Left colon (tissue), 2 donors: Measurements from ENCODE around the gene SERPIND1. TPM values are rescaled to one million over a fixed set of nuclear protein-coding genes. Genes with fewer than 3 reads are reported as not detected.
"Not testable (repeated sequence)": the region's sequence is repeated elsewhere in the genome, so short reads cannot be mapped to it uniquely, and the experiment has no call there.

Experiments used
- ATAC-seq: fragments of 200-7000 bp; cut with Tn5 transposase; one replicate; pipeline ENCODE4 v1.9.1; 2020; ENCODE audit warnings: mild to moderate bottlenecking, moderate library complexity
- DNase-seq, 2 donors: peaks; one replicate each; pipeline ENCODE4 v3.0.0-alpha.2; 2020
- intact Hi-C, 2 donors: fragments of 100-400 bp; cut with DNase I in 1 of 2; cut with micrococcal nuclease in 1 of 2; formaldehyde crosslinking; loops; one replicate each; pipeline versions ENCODE4 v1.11.2 to v1.14.0; 2022; cut with DNase I, micrococcal nuclease
- total RNA-seq, 2 donors: library from RNA; stranded (reverse); fragmentation: NEBNext Ultra II Directional; extraction: Animal tissue kit (Norgen Biotek cat#: 25700); gene quantifications; one replicate each; pipeline ENCODE4 v1.2.1, GENCODE V29; 2021
- donor health status: DM: no; HTN: no; CAD: no.
- donor health status: DM: yes; HTN: yes; CAD: no.

The SERPIND1 gene
- total RNA-seq, 2 donors from 2014 or later = not detected

DNA sequence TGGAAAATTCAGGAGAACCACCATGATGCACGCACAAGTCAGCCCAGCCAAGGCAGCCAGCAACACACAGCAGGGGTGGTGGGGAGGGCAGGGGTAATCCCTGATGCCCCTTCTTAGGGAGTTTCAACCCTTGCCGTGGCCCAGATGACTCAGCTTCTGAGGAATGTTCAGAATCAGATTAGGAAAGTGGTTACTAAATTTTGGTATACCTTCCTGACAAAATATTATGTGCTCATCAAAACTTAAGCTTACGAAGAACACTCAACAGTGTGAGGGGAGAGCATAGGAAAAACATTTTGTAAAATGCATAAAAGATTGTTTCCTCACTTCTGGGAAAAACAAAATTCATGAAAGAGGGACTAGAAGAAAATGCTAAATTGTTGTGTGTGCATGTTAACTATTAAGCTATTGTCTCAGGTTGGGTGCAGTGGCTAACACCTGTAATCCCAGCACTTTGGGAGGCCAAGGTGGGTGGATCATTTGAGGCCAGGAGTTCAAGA, 32.1 kb downstream of the SERPIND1 start:
- intact Hi-C loops = no loop called here
- ATAC-seq (no peak), DNase-seq (no peak)

DNA sequence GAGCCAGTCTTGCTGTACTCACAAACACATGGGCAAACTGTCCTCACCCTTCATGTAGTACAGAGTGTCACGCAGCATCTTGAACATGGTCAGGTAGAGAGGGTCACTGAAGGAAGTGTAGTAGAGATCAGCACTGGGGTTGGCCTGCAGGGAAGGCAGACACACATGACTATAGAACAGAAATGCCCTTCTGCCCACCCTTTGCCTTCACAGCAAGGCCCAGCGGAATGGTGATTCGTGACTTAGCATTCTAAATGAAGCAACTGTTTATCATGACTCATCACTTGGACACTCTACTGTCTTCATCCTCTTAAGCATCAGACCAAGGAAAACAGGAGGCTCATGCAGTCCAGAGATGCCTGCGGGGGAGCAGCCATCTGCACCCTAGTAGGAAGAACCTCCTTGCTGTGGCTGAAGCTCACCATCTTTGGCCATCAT, 33.4 kb downstream of the SERPIND1 start:
- no peak for DNase-seq
- intact Hi-C loops = no loop called here
- ATAC-seq = no peak

DNA sequence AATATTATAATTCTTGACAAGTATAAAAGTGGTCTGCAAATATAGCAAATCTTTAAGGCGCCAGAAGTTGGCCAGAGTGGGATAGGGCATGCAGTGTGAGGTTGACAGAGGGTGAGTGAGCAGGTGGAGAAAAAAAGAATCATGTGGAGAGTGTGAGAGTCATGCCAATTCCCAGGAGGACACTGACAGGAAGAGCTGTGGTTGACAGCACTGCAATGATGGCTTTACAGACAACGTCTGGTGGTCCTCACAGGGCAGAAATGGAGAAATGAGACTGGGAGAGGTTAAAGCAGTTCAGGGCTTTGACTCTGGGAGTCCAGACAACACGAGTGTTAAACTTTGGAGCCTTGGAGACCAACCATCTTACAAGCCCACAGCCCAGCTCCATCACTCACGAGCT, 34.9 kb downstream of the SERPIND1 start:
- intact Hi-C loops = no loop called here
- DNase-seq (no peak), ATAC-seq (no peak)

DNA sequence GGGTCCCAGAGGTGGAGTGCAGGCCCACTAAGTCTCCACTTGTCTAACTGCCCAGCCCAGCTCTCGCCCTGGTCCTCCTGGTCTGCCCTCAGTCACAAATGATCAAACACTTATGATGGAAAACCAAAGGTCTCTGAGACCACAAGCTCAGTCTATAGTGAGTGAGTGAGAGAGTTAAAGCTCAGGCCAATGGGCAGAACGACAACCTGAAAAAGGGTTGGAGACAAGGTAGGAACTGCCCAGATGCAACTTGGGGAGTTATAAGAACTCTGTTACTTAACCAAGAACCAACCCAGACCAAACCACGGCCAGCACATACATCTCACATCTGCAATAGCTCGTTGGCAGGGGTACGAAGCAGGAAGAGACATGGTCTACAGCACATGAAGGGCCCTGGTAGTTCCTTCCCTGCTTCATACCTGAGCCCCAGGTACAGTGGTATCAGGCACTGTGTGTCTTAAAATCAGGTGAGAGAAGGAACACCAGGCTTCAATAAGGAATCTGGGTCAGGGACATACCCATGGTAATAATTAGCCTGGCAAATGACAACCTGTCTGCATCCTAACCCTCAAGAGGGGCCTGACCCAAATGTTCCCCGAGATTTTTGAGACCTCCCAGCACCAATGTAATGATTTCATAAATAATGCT, 35.7 kb downstream of the SERPIND1 start:
- intact Hi-C loops = no loop called here
- no peak for DNase-seq

DNA sequence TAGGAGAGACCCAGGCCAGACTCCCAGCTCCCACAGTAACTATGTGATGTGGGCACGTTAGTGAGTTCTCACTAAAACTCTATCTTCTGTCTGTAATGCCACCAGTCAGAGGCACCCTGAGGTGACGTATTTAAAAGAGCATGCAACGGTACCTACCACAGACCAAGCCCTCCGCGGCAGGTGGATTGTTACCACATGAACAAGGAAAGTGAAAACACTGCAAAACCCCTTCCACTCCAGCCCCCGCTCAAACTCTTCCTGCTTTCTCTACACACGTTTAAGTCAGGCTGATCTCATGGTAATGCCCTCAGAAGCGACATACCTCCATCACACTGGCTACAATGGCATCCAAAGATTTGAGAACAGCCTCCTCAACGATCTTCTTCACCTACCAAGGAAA, 36.7 kb downstream of the SERPIND1 start:
- no peak for ATAC-seq
- intact Hi-C loops = no loop called here
- DNase-seq = no peak

More for the DNA sequence above, 35.7 kb downstream of the SERPIND1 start:
- no peak for ATAC-seq

DNA sequence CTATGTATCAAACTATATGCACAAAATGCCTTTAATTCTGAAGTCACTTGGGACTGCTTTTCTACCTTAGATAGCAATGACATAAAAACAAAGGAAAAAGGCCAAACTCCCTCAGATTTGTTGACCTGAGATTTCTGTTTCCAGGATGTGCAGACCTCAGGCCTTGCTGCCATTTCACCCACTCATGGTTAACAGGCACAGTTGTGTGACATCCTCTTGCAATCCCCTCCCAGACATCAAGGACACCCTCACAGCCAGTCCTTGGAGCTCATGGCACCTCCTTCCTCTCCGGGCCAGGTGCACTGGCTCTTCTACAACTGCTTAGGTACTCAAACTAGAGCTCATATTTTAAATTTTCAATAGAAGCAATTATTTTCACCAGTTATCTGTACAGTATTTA, 37.3 kb downstream of the SERPIND1 start:
- intact Hi-C loops = no loop called here
- ATAC-seq (no peak), DNase-seq (no peak)

DNA sequence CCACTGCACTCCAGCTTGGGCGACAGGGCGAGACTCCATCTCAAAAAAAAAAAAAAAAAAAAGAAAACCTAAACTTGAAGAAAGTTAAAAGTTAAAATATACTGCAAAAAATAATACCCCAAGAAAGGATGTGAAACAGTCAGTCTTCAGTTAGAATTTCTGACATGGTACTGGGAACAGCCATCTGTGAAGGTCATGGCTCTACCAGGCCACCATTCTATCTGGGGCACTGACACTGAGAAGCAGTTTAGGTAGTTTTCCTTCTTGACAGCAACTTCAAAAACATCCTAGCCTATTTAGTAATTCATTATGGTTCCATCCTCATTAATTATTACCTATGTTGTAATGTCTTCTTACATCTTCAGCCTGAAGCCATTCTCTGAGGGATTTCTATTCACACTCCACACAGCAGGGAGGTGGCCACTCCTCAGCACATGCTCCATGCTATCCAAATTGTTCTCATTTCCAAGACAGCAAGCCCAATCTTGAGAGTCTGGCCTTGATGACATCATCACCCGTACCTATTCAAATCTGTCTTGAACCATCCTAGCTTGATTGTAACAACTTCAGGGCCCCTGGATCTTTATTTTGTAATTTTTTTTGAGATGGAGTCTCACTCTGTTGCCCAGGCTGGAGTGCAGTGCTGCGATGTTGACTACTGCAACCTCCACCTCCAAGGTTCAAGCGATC, 38.2 kb downstream of the SERPIND1 start:
- no peak for ATAC-seq
- DNase-seq = no peak
- intact Hi-C loops = no loop called here

DNA sequence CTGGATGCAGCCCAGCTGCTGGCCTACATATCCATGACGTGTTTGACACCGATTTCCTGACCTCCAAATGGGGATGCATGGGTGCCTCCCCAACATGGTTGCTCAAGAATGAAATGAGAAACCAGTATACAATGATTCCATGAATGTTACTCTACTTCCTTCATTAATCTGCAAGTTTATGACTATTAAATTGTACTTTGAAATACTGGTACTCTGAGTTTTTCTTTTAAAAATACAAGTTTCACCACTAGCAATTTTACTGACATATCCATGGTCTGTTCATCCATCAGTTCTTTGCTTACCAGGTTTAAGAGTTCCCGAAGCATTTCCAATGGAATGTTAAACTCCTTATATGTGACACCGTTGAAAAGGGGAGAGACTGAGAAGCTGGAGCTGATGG, 39.1 kb downstream of the SERPIND1 start:
- ATAC-seq = no peak
- intact Hi-C loops = no loop called here
- DNase-seq = no peak

DNA sequence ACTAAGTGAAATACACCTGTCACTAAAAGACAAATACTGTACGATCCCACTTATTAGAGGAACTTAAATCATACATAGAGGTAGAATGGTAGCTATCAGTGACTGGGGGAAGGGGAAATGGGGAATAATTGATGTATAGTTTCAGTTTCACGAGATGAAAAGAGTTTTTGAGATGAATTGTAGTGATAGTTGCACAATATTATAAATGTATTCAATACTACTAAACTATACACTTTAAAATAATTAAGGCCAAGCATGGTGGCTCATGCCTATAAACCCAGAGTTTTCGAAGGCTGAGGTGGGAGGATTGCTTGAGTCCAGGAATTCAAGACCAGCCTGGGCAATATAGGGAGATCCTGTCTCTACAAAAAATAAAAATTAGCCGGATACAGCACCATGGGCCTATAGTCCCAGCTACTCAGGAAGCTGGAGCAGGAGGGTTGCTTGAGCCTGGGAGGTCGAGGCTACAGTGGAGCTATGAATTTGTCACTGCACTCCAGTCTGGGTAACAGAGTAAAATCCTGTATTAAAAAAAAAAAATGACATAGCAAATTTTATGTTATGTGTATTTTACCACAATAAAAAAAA, 40.4 kb downstream of the SERPIND1 start:
- intact Hi-C loops = no loop called here
- no peak for DNase-seq
- ATAC-seq = no peak

DNA sequence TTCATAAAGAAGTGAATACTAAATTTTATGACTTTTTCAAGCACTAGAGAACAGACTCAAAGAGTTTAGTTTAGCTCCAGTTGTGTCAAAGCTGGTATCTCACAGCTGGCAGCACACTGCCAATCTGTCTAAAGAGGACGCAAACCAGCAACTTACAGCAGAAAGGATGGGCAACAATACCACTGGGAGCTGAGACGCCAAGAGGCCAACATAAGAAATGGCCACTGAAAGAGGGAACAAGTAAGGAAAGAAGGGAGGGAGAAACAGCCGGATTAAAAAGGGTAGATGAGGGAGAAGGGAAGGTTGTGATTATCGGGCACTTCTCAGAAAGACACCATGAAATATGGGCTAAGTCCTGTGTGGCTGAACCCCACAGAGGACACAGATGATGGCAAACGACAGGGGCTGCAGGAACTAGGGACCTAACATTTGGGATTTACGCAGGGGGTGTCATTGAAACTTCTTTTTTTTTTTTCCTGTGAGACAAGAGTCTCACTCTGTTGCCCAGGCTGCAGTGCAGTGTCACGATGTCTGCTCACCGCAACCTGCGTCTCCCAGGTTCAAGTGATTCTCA, 41.7 kb downstream of the SERPIND1 start:
- intact Hi-C loops = no loop called here
- no peak for DNase-seq
- no peak for ATAC-seq

DNA sequence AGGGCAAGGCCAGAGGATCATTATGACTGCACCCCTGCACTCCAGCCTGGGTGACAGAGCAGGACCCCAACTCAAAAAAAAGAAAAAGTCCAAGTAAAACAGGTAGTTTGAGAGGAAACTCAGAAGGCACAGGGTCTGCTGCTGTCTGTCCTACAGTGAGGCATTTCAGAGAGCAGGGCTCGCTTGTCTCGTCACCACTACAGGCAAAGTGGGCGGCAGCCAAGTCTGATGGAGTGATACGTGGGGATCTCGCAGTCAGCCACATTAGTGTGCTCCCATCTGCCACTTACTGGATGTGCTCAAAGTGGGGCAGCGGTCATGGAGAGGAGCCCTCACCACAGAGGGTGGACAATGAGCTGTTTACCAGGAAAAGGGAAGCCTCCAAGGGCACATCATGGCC, 42.6 kb downstream of the SERPIND1 start:
- ATAC-seq = no peak
- intact Hi-C loops = no loop called here
- DNase-seq = no peak

DNA sequence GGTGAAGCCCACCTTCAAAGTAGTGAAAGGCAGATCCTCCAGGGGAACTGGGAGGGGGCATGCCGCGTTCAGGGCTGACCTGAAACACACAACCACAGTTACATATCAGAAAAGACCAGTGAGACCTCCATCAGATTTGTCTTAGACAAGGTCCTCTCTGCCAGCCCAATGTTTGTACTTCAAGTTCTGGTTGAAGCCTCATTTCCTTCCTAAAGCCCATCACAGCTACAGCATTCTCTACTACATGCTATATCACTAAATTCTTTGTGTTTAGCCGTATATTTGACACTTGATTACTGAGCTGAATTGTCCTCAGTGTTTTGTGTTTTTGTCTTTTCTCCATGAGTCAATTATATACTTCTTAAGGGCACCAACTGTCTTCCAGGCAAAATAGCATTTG, 44.6 kb downstream of the SERPIND1 start:
- intact Hi-C loops = no loop called here
- no peak for ATAC-seq
- no peak for DNase-seq

DNA sequence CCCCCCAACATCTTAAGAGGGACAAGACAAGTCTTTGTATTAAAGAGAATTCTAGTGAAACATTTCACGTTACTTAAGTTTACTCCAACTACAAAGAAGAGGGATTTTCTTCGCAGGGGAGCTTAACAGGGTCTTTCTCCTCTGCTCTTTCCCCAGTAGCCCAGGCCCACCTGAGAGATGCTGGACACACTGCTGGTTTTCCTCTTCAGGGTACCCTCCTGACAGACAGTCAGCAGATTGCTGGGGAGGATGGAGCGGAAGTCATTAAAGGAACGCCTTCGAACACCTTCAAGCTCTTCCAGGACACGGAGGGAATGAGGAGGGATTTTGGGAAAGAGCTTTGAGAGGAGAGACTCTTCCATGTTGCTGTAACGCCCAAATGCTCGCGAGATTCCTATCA, 45.6 kb downstream of the SERPIND1 start:
- ATAC-seq (no peak), DNase-seq (no peak)
- intact Hi-C loops = no loop called here

DNA sequence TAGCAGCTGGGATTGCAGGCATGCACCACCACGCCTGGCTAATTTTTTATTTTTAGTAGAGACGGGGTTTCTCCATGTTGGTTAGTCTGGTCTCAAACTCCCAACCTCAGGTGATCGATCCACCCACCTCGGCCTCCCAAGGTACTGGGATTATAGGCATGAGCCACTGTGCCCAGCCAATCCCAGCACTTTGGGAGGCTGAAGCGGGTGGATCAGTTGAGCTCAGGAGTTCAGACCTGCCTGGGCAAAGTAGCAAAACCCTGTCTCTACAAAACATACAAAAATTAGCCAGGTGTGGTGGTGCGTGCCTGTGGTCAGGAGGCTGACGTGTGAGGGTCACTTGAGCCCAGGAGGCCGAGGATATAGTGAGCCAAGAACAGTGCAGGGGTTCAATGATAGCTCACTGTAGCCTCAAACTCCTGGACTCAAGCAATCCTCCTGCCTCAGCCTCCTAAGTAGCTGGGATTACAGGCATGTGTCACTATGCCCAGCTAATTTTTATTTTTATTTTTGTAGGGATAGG, 47.9 kb downstream of the SERPIND1 start:
- intact Hi-C loops, DNase-seq: not testable (repeated sequence)

DNA sequence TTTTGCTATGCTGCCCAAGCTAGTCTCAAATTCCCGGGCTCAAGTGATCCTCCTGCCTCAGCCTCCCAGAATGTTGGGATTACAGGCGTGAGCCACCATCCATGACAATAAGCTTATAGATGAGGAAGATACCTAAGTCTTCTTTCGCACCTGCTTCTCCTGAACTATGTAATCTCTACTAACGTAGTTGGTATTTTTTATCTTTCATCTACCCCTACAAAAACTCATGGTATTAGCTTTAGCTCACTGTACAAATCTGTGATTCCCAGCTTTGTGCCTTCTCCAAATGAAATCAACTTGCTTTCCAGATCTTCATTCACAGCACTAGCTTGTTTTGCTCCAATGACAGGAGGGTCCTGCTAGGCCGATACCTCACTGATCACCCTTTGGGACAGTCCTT, 48.3 kb downstream of the SERPIND1 start:
- intact Hi-C loops = no loop called here
- ATAC-seq (no peak), DNase-seq (no peak)

More for the DNA sequence above, 47.9 kb downstream of the SERPIND1 start:
- not testable (repeated sequence) for ATAC-seq

DNA sequence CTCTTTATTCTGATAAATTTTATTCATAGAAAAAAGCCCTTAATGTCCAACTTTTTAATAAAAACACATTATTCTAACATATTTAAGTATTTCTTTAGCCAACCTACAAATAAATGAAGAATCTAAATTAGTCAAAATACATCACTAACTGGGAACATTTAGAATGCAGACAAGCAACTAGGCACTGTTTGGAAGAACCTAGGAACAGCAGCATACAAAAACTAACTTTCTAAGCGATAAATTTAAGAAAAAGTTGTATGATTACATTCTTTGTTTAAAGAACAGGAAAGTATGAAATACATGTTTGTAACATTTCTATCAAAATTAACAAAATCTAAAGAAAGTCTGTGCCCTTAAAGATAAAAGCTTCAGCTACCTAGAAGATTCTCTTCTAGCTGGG, 49.4 kb downstream of the SERPIND1 start:
- no peak for DNase-seq
- no peak for ATAC-seq
- intact Hi-C loops = no loop called here

DNA sequence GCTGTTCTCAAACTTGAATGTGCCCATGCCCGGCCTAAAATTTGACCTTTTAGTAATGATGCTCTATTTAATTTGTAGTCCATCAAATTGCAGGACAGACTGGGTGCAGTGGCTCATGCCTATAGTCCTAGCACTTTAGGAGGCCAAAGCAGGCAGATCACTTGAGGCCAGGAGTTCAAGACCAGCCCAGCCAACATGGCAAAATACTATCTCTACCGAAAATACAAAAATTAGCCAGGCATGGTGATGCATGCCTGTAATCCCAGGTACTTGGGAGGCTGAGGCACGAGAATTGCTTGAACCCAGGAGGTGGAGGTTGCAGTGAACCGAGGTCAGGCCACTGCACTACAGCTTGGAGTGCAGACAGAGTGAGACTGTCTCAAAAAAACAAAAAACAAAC, 51.3 kb downstream of the SERPIND1 start:
- DNase-seq, intact Hi-C loops, ATAC-seq: not testable (repeated sequence)

DNA sequence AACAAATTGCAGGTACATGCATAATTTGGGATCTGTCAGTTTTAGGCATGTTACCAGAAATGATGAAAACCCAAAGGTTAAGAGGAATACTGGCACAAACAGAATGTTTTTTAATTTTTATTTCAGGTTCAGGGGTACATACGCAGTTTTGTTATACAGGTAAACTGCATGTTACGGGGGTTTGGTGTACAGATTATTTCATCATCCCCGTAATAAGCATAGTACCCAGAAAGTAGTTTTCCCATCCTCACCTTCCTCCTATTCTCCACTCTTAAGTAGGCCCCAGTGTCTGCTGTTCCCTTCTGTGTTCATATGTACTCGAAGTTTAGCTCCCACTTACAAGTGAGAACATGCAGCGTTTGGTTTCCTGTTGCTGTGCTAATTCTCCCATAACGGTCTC, 51.7 kb downstream of the SERPIND1 start:
- intact Hi-C loops = no loop called here
- ATAC-seq (no peak), DNase-seq (no peak)

DNA sequence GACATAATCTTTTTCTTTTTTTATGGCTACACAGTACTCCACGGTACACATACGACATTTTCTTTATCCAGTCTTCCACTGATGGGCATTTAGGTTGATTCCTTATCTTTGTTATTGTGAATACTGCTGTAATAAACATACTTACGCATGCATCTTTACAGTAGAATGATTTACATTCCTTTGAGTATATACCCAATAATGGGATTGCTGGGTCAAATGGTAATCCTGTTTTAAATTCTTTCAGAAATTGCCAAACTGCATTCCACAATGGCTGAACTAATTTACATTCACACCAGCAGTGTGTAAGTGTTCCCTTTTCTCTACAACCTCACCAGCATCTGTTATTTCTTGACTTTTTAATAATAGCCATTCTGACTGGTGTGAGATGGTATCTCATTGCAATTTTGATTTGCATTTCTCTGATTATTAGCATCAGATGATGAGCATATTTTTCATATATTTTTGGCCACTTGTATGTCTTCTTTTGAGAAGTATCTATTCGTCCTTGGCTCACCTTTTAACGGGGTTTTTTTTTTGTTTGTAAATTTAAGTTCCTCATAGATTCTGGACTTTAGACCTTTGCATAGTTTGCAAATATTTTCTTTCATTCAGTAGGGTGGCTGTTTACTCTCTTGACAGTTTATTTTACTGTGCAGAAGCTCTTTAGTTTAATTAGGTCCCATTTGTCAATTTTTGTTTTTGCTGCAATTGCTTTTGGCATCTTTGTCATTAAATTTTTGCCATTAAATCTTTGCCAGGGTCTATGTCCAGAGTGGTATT, 52.6 kb downstream of the SERPIND1 start:
- ATAC-seq = peak; percentile 30
- DNase-seq, intact Hi-C loops: not testable (repeated sequence)
